HG02970 (cell line): ENCODE results near the gene ABCB10.
A peak's percentile ranks its signal among the peaks of the same experiment; 100 is the strongest.
"Not testable (repeated sequence)": the region's sequence is repeated elsewhere in the genome, so short reads cannot be mapped to it uniquely, and the experiment has no call there.

Experiments used
- ATAC-seq: cut with Tn5 transposase; IDR thresholded peaks from one replicate; pipeline ENCODE4 v1.9.1; 2021; ENCODE audit warnings: mild to moderate bottlenecking, moderate library complexity, moderate number of reproducible peaks; ENCODE audit not compliant: unreplicated experiment, low FRiP score

The ABCB10 gene

GRCh38 chr1:229558460-229559335 lies at the start of gene ABCB10:
Gene ABCB10 (minus strand): TSS chr1:229558707. CDS start chr1:229558652, 55 bp downstream.
- peak; percentile 76 for ATAC-seq

GRCh38 chr1:229607370-229607769 lies 48.9 kb upstream of the ABCB10 start:
- no peak for ATAC-seq

GRCh38 chr1:229603371-229604005 lies 45.0 kb upstream of the ABCB10 start:
- ATAC-seq, result no peak

- ATAC-seq, result no peak
Measured at GRCh38 chr1:229600229-229600628, 41.7 kb upstream of the ABCB10 start.

GRCh38 chr1:229599218-229599954 lies 40.9 kb upstream of the ABCB10 start:
- no peak for ATAC-seq

GRCh38 chr1:229597877-229598276 lies 39.4 kb upstream of the ABCB10 start:
- ATAC-seq, result no peak

- no peak for ATAC-seq
Measured at GRCh38 chr1:229596925-229597699, 38.6 kb upstream of the ABCB10 start.

- ATAC-seq, result not testable (repeated sequence)
Measured at GRCh38 chr1:229595876-229596275, 37.4 kb upstream of the ABCB10 start.

- no peak for ATAC-seq
Measured at GRCh38 chr1:229594227-229595008, 35.9 kb upstream of the ABCB10 start.

GRCh38 chr1:229593800-229594199 lies 35.3 kb upstream of the ABCB10 start:
- ATAC-seq, result no peak

- ATAC-seq, result no peak
Measured at GRCh38 chr1:229590119-229590518, 31.6 kb upstream of the ABCB10 start.

GRCh38 chr1:229585338-229585737 lies 26.8 kb upstream of the ABCB10 start:
- no peak for ATAC-seq

- no peak for ATAC-seq
Measured at GRCh38 chr1:229582715-229583114, 24.2 kb upstream of the ABCB10 start.

- ATAC-seq, result no peak
Measured at GRCh38 chr1:229582011-229582694, 23.6 kb upstream of the ABCB10 start.

- ATAC-seq, result no peak
Measured at GRCh38 chr1:229581485-229581884, 23.0 kb upstream of the ABCB10 start.

GRCh38 chr1:229579059-229579673 lies 20.7 kb upstream of the ABCB10 start:
- no peak for ATAC-seq

- ATAC-seq, result no peak
Measured at GRCh38 chr1:229578168-229579058, 19.9 kb upstream of the ABCB10 start.
